Mesodermal cell (in vitro differentiated cells): ENCODE measurements around the gene FOXE3.

Source experiments
- H3K27ac ChIP-seq: 2 replicates; pipeline ENCODE4 v1.7.0; 2013; ENCODE audit warnings: mild to moderate bottlenecking, low read depth, low read length, moderate library complexity; ENCODE audit not compliant: severe bottlenecking
- H3K36me3 ChIP-seq: 2 replicates; pipeline ENCODE4 v1.7.1; 2013; ENCODE audit warnings: mild to moderate bottlenecking, low read length, moderate library complexity; ENCODE audit not compliant: control insufficient read depth, insufficient read depth
- H3K4me1 ChIP-seq: one replicate; pipeline ENCODE4 v1.7.1; 2013; ENCODE audit warnings: mild to moderate bottlenecking, low read length; ENCODE audit not compliant: insufficient read depth, control insufficient read depth, poor library complexity, severe bottlenecking
- H3K4me3 ChIP-seq: 2 replicates; pipeline ENCODE4 v1.7.0; 2013; ENCODE audit warnings: low read length, control low read depth, mild to moderate bottlenecking; ENCODE audit not compliant: insufficient read depth, poor library complexity, severe bottlenecking; ENCODE audit errors: extremely low read depth
- H3K9me3 ChIP-seq: 2 replicates; pipeline ENCODE4 v1.7.1; 2013; ENCODE audit warnings: mild to moderate bottlenecking, low read length, moderate library complexity; ENCODE audit not compliant: control insufficient read depth
- WGBS, 2 experiments: methylation state at CpG; one replicate each; pipeline ENCODE4 v1.1.5; 2013; ENCODE audit warnings: missing lambda C conversion rate in 2 of 2; ENCODE audit not compliant: insufficient coverage in 2 of 2; 5-methylcytosine and 5-hydroxymethylcytosine counted together

FOXE3 gene

GRCh38 chr1:47388030-47388890, 27.8 kb upstream of the FOXE3 start:
- Histone ChIP-seq H3K36me3 (peaks cover under 1% of the 10 kb centered on the region), H3K9me3 (no peaks in the 10 kb centered on the region), H3K27ac (no peak overlapping the region), H3K4me3 (no peak overlapping the region), H3K4me1 (no peaks in the 10 kb centered on the region)
- 56 to 60% methylated on average over 8 to 10 of the region's 10 CpGs for WGBS, 2 experiments

GRCh38 chr1:47388891-47389238, 27.2 kb upstream of the FOXE3 start:
- Histone ChIP-seq H3K4me1 (no peaks in the 10 kb centered on the region), H3K36me3 (no peaks in the 10 kb centered on the region), H3K27ac (no peak overlapping the region), H3K4me3 (no peak overlapping the region), H3K9me3 (no peaks in the 10 kb centered on the region)
- WGBS, 2 experiments, result 29 to 33% methylated on average over 3 of the region's 3 CpGs

GRCh38 chr1:47389731-47390130, 26.4 kb upstream of the FOXE3 start:
- H3K4me1 ChIP-seq, result no peaks in the 10 kb centered on the region
- H3K36me3 ChIP-seq, result no peaks in the 10 kb centered on the region
- H3K9me3 ChIP-seq, result no peaks in the 10 kb centered on the region
- WGBS, 2 experiments, result 20 to 88% methylated on average over 1 of the region's 2 CpGs
- no peak overlapping the region for H3K4me3 ChIP-seq
- no peak overlapping the region for H3K27ac ChIP-seq

- no peaks in the 10 kb centered on the region for H3K36me3 ChIP-seq
- no peak overlapping the region for H3K4me3 ChIP-seq
- no peak overlapping the region for H3K27ac ChIP-seq
- WGBS, 2 experiments, result 57 to 71% methylated on average over 1 of the region's 2 CpGs
- H3K4me1 ChIP-seq, result no peaks in the 10 kb centered on the region
- no peaks in the 10 kb centered on the region for H3K9me3 ChIP-seq
Measured at GRCh38 chr1:47390843-47391242, 25.2 kb upstream of the FOXE3 start.

- H3K4me3 ChIP-seq, result no peak overlapping the region
- no peaks in the 10 kb centered on the region for H3K36me3 ChIP-seq
- H3K27ac ChIP-seq, result no peak overlapping the region
- WGBS, 2 experiments, result 72 to 82% methylated on average over 2 to 4 of the region's 5 CpGs
- no peaks in the 10 kb centered on the region for H3K4me1 ChIP-seq
- no peaks in the 10 kb centered on the region for H3K9me3 ChIP-seq
Measured at GRCh38 chr1:47393141-47393540, 22.9 kb upstream of the FOXE3 start.

- Histone ChIP-seq H3K27ac (no peak overlapping the region), H3K9me3 (no peaks in the 10 kb centered on the region)
- 80 to 100% methylated on average over 1 of the region's 3 CpGs for WGBS, 2 experiments
Measured at GRCh38 chr1:47395433-47395832, 20.7 kb upstream of the FOXE3 start.

GRCh38 chr1:47396671-47397196, 19.4 kb upstream of the FOXE3 start:
- Histone ChIP-seq H3K9me3 (no peaks in the 10 kb centered on the region), H3K4me1 (no peaks in the 10 kb centered on the region), H3K27ac (no peak overlapping the region), H3K36me3 (no peaks in the 10 kb centered on the region), H3K4me3 (no peak overlapping the region)
- 84 to 87% methylated on average over 4 to 5 of the region's 6 CpGs for WGBS, 2 experiments

More at GRCh38 chr1:47395433-47395832, 20.7 kb upstream of the FOXE3 start:
- H3K36me3 ChIP-seq, result no peaks in the 10 kb centered on the region
- H3K4me1 ChIP-seq, result no peaks in the 10 kb centered on the region
- no peak overlapping the region for H3K4me3 ChIP-seq

GRCh38 chr1:47399138-47399845, 16.8 kb upstream of the FOXE3 start:
- no peaks in the 10 kb centered on the region for H3K9me3 ChIP-seq
- no peaks in the 10 kb centered on the region for H3K4me1 ChIP-seq
- H3K27ac ChIP-seq, result no peak overlapping the region
- 83% methylated on average over 2 of the region's 4 CpGs; no CpG with 5 or more reads in 1 of the 2 experiments for WGBS, 2 experiments
- H3K4me3 ChIP-seq, result no peak overlapping the region
- H3K36me3 ChIP-seq, result no peaks in the 10 kb centered on the region

GRCh38 chr1:47399846-47400155, 16.3 kb upstream of the FOXE3 start:
- no peak overlapping the region for H3K4me3 ChIP-seq
- no peaks in the 10 kb centered on the region for H3K36me3 ChIP-seq
- H3K27ac ChIP-seq, result no peak overlapping the region
- no peaks in the 10 kb centered on the region for H3K4me1 ChIP-seq
- 94 to 98% methylated on average over 4 of the region's 4 CpGs for WGBS, 2 experiments
- no peaks in the 10 kb centered on the region for H3K9me3 ChIP-seq

GRCh38 chr1:47401761-47402160, 14.3 kb upstream of the FOXE3 start:
- no peak overlapping the region for H3K4me3 ChIP-seq
- H3K4me1 ChIP-seq, result no peaks in the 10 kb centered on the region
- no peak overlapping the region for H3K27ac ChIP-seq
- no peaks in the 10 kb centered on the region for H3K36me3 ChIP-seq
- 80 to 89% methylated on average over 3 of the region's 4 CpGs for WGBS, 2 experiments
- no peaks in the 10 kb centered on the region for H3K9me3 ChIP-seq

GRCh38 chr1:47402591-47402990, 13.5 kb upstream of the FOXE3 start:
- Histone ChIP-seq H3K27ac (no peak overlapping the region), H3K9me3 (no peaks in the 10 kb centered on the region), H3K4me1 (no peaks in the 10 kb centered on the region), H3K4me3 (no peak overlapping the region), H3K36me3 (no peaks in the 10 kb centered on the region)
- 83 to 100% methylated on average over 3 of the region's 4 CpGs for WGBS, 2 experiments
